ENCODE measurements around the gene HSF4. TPM values are rescaled to one million over a fixed set of nuclear protein-coding genes. Genes with fewer than 3 reads are reported as not detected.

Gene HSF4
- total RNA-seq, 1 experiment from 2014 or later: 1.2 TPM

GRCh38 chr16:67200491-67200890, 35.9 kb downstream of the HSF4 start:
- Mint-ChIP-seq H3K9me3 (no peaks in the 10 kb centered on the region), H3K27ac (no peak overlapping the region), H3K27me3 (ENCODE audit: low read depth) (0 out of 2 replicates have a peak, but pooled peaks cover 2% of the 10 kb centered on the region), H3K4me1 (peaks cover 7 to 12% of the 10 kb centered on the region in 2 experiments), H3K36me3 (ENCODE audit: insufficient read depth in 1 of 3, low read depth in 3 of 3) (peaks cover 19 to 56% (median 31%) of the 10 kb centered on the region in 3 experiments; a peak in 6 of 7 replicates), H3K4me3 (no peak overlapping the region; a peak in 1 of 5 replicates)
- Histone ChIP-seq H2BK5ac (ENCODE audit: insufficient read length, low read length) (no peak overlapping the region), H3T11ph (ENCODE audit: low read length) (no peak overlapping the region), H2BK20ac (ENCODE audit: low read depth, low read length, poor library complexity, severe bottlenecking) (no peak overlapping the region), H2AFZ (ENCODE audit: low read length) (no peak overlapping the region), H3K14ac (ENCODE audit: insufficient read depth, low read length) (no peak overlapping the region), H4K20me1 (ENCODE audit: control insufficient read depth, insufficient read depth, insufficient read length) (no peaks in the 10 kb centered on the region), H2BK15ac (ENCODE audit: low read depth, low read length) (no peak overlapping the region), H2BK12ac (ENCODE audit: insufficient read length, low read depth, low read length) (no peak overlapping the region), H3K23me2 (ENCODE audit: insufficient read length, low read depth, low read length, poor library complexity, severe bottlenecking) (no peaks in the 10 kb centered on the region), H3K9ac (ENCODE audit: extremely low read depth, insufficient read length, low read length) (no peak overlapping the region), H3K79me2 (ENCODE audit: insufficient read depth, low read length) (no peaks in the 10 kb centered on the region), H3K27me3 (ENCODE audit: insufficient read depth, low read length) (no peaks in the 10 kb centered on the region), H3K56ac (ENCODE audit: insufficient read length, low read depth, low read length) (no peak overlapping the region), H3K27ac (ENCODE audit: insufficient read length, low read depth, low read length) (no peak overlapping the region), H2BK120ac (ENCODE audit: low read depth, low read length, poor library complexity, severe bottlenecking) (no peak overlapping the region), H4K8ac (replicated peaks; ENCODE audit: insufficient read length, low read depth, low read length) (no peak overlapping the region), H3K4ac (ENCODE audit: low read depth, low read length) (no peak overlapping the region), H3K9me3 (ENCODE audit: control insufficient read depth, low read depth, low read length) (no peaks in the 10 kb centered on the region), H4K5ac (ENCODE audit: insufficient read length, low read depth, low read length) (no peak overlapping the region), H3K4me2 (ENCODE audit: insufficient read depth, insufficient read length, low read length) (peak overlapping the region; percentile 47), H4K91ac (ENCODE audit: insufficient read length, low read depth, low read length) (no peak overlapping the region), H2AK5ac (ENCODE audit: insufficient read length, low read length) (no peak overlapping the region), H3K79me1 (ENCODE audit: insufficient read depth, low read depth, low read length, poor library complexity, severe bottlenecking) (no peaks in the 10 kb centered on the region), H3K23ac (ENCODE audit: insufficient read length, low read depth, low read length) (no peak overlapping the region), H3K18ac (ENCODE audit: insufficient read length, low read depth, low read length) (no peak overlapping the region), H3K4me1 (ENCODE audit: insufficient read depth, low read length) (no peaks in the 10 kb centered on the region)
- no CpG with 5 or more reads among the region's 8 CpGs for WGBS (ENCODE audit: extremely low coverage, insufficient read length, low lambda C conversion rate)
- no peak for DNase-seq
- no peak for TF ChIP-seq CTCF (conservative IDR thresholded peaks at IDR 0.05)

Measured in H9 (cell line).